ENCODE results near the gene PTOV1.

The PTOV1 gene

DNA sequence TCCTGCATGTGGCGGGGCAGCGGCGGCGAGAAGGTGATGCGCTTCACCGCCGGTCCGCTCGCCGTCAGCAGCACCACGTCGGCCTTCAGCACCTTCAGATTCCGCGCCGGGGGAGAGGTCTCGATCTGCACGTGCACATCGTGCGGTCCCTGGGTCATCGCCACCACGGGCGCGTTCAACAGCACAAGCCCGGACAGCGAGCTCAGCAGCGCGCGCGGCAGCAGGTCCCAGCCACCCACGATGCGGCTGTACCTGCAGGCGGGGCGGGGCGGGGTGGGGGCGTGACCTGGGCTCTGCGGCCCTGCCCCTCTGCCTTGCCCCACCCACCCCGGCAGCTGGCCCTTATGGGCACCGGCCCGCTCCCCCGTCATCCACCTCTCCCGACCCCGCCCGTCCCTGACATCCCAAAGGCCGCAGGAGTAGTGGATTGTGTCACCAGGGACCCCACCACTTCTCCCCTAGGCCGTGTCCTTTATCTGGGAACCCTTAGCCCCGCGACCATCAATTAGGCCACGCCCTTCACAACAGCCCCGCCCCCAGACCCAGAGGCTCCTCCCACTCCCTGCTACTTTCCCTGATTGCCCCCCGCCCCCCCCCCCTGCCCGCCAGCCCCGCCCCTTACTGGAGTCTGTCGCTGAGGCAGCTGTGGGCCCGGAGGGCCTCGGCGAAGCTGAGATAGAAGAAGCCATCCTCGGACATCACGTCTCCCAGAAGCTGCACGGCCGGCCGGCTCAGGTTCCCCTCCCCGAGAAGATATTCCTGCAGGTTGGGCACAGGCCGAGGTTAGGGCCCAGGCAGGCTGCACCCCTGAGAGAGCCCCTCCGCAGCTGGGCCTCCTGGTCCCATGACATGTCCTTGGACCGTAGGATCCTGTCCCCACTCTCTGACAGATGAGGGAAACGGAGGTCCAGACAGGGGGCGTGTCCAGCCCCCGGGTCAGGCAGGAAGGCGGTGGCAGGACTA, 39.7 kb downstream of the PTOV1 start (continued):
- peak; percentile 82 for TF ChIP-seq ZFP69B (tag by site-specific recombination; IDR thresholded peaks at IDR 0.05)
- TF ChIP-seq RBAK (tag by site-specific recombination; IDR thresholded peaks at IDR 0.05), result 0 out of 2 replicates have a peak, but pooled peaks have one; percentile 30
- TF ChIP-seq ZNF660 (tag by site-specific recombination; IDR thresholded peaks at IDR 0.05), result no peak
- TF ChIP-seq KLF1 (tag by site-specific recombination; IDR thresholded peaks at IDR 0.05), result peak; percentile 88
- 0 out of 2 replicates have a peak, but pooled peaks have one; percentile 27 for TF ChIP-seq ZNF335 (tag by site-specific recombination; conservative IDR thresholded peaks at IDR 0.05)

DNA sequence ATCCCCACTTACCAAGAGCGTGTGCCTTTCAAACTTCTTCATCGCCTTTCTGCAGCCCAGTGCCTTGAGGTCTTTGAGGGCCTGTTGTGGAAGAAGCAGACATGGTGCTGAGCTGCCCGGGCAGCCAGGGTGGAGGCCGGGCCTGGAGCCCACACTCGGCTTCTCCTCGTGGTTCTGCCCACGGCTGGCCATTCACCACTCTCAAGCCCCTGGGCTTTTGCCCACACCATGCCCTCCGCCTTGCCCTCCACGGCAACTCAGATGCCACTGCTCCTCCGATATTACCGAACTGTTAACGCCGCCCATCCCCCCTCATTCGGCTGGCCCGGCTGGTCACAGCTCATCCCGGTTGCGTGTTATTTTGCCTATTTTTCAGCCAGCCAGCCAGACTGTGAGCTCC, 40.4 kb downstream of the PTOV1 start:
- POLR2A ChIA-PET, result interaction anchor here (0.7 to 3.7 kb wide), 7 partner anchors 11 to 38 kb away, joined by 4 to 27 read pairs (median 4); partner anchors contain the start of genes AKT1S1, ATF5, NUP62 and TBC1D17
- peak overlapping the region; percentile 17; the same call in 1 of the 2 replicates for H3K27ac ChIP-seq (ENCODE audit: extremely low read depth, low read depth, low read length)
- no peak for TF ChIP-seq ZNF366 (tag by site-specific recombination; conservative IDR thresholded peaks at IDR 0.05)
- TF ChIP-seq ZNF10 (tag by site-specific recombination; IDR thresholded peaks at IDR 0.05), result no peak
- TF ChIP-seq SCRT1 (tag by site-specific recombination; IDR thresholded peaks at IDR 0.05; ENCODE audit: borderline replicate concordance), result no peak
- no peak for TF ChIP-seq ZFHX2 (tag by site-specific recombination; conservative IDR thresholded peaks at IDR 0.05)
- TF ChIP-seq ZNF155 (tag by site-specific recombination; IDR thresholded peaks at IDR 0.05), result no peak
- TF ChIP-seq, protein P1, sequence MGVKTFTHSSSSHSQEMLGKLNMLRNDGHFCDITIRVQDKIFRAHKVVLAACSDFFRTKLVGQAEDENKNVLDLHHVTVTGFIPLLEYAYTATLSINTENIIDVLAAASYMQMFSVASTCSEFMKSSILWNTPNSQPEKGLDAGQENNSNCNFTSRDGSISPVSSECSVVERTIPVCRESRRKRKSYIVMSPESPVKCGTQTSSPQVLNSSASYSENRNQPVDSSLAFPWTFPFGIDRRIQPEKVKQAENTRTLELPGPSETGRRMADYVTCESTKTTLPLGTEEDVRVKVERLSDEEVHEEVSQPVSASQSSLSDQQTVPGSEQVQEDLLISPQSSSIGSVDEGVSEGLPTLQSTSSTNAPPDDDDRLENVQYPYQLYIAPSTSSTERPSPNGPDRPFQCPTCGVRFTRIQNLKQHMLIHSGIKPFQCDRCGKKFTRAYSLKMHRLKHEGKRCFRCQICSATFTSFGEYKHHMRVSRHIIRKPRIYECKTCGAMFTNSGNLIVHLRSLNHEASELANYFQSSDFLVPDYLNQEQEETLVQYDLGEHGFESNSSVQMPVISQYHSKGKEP (tag by site-specific recombination; IDR thresholded peaks at IDR 0.05), result no peak
- TF ChIP-seq HOXA7 (CRISPR knock-in tag; IDR thresholded peaks at IDR 0.05; ENCODE audit: borderline replicate concordance), result no peak
- TF ChIP-seq ZNF114 (tag by site-specific recombination; IDR thresholded peaks at IDR 0.05), result no peak
- no peak for TF ChIP-seq ZNF501 (tag by site-specific recombination; IDR thresholded peaks at IDR 0.05)
- TF ChIP-seq, protein P2, sequence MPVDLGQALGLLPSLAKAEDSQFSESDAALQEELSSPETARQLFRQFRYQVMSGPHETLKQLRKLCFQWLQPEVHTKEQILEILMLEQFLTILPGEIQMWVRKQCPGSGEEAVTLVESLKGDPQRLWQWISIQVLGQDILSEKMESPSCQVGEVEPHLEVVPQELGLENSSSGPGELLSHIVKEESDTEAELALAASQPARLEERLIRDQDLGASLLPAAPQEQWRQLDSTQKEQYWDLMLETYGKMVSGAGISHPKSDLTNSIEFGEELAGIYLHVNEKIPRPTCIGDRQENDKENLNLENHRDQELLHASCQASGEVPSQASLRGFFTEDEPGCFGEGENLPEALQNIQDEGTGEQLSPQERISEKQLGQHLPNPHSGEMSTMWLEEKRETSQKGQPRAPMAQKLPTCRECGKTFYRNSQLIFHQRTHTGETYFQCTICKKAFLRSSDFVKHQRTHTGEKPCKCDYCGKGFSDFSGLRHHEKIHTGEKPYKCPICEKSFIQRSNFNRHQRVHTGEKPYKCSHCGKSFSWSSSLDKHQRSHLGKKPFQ (tag by site-specific recombination; IDR thresholded peaks at IDR 0.05), result no peak
- CTCF ChIA-PET, result no interaction called here
- no peaks in the 10 kb centered on the region for H3K9me3 ChIP-seq (ENCODE audit: control insufficient read depth, insufficient read depth, low read depth, low read length)
- no peaks in the 10 kb centered on the region for H3K4me1 ChIP-seq (ENCODE audit: control insufficient read depth, insufficient read depth, low read length)
- H3K36me3 ChIP-seq (ENCODE audit: control insufficient read depth in 2 of 2, insufficient read depth in 1 of 2, low read length in 2 of 2), result no peaks in the 10 kb centered on the region; a peak in 1 of 3 replicates
- H3K4me3 ChIP-seq (ENCODE audit: low read depth, low read length), result no peak overlapping the region

DNA sequence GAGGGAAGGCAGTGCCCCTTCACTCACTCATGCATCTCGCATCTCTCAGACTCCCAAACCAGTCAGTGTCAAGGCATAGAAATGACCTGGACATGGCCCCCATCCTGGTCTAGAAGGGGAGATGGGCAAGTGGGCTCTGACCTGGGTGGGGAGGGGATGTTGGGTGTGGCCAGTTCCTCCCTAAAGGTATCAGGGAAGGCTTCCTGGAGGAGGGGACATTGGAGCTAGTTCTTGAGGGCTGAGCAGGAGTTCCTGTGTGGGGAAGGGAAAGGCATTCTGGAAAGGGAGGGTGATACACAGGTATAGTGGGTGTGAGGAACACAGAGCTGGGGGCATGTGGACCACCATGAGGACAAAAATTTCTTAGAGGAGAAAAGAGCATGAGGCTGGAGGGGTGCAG, 41.8 kb downstream of the PTOV1 start:
- no peaks in the 10 kb centered on the region for H3K9me3 ChIP-seq (ENCODE audit: control insufficient read depth, insufficient read depth, low read depth, low read length)
- no peaks in the 10 kb centered on the region for H3K4me1 ChIP-seq (ENCODE audit: control insufficient read depth, insufficient read depth, low read length)
- H3K4me3 ChIP-seq (ENCODE audit: low read depth, low read length), result no peak overlapping the region
- H3K36me3 ChIP-seq (ENCODE audit: control insufficient read depth in 2 of 2, insufficient read depth in 1 of 2, low read length in 2 of 2), result no peaks in the 10 kb centered on the region; a peak in 1 of 3 replicates
- POLR2A ChIA-PET, result interaction anchor here (1.4 to 3.7 kb wide), 4 partner anchors 12 to 37 kb away, joined by 3 to 27 read pairs (median 6); partner anchors contain the start of genes AKT1S1, ATF5, NUP62 and TBC1D17
- no peak overlapping the region for H3K27ac ChIP-seq (ENCODE audit: extremely low read depth, low read depth, low read length)
- CTCF ChIA-PET, result no interaction called here
- TF ChIP-seq KLF1 (tag by site-specific recombination; IDR thresholded peaks at IDR 0.05) (0 out of 2 replicates have a peak, but pooled peaks have one; percentile 18), ZFP3 (tag by site-specific recombination; IDR thresholded peaks at IDR 0.05; ENCODE audit: low read depth) (0 out of 2 replicates have a peak, but pooled peaks have one; percentile 52), REPIN1 (tag by site-specific recombination; IDR thresholded peaks at IDR 0.05; ENCODE audit: low read depth) (no peak)
- TF ChIP-seq, protein P3, sequence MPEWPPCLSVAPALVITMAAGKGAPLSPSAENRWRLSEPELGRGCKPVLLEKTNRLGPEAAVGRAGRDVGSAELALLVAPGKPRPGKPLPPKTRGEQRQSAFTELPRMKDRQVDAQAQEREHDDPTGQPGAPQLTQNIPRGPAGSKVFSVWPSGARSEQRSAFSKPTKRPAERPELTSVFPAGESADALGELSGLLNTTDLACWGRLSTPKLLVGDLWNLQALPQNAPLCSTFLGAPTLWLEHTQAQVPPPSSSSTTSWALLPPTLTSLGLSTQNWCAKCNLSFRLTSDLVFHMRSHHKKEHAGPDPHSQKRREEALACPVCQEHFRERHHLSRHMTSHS (tag by site-specific recombination; IDR thresholded peaks at IDR 0.05), result no peak

All from HEK293 (cell line).